ENCODE data around the gene GBP5. TPM values are rescaled to one million over a fixed set of nuclear protein-coding genes. Genes with fewer than 3 reads are reported as not detected.
"Not testable (repeated sequence)": the region's sequence is repeated elsewhere in the genome, so short reads cannot be mapped to it uniquely, and the experiment has no call there.

GBP5 gene
- total RNA-seq, 4 donors from 2014 or later: 0.26 to 1.6 (median 0.83) TPM; not detected in 1

GRCh38 chr1:89286549-89287180 is 14.0 kb upstream of the GBP5 start:
- no peaks in the 10 kb centered on the region for H3K36me3 ChIP-seq
- peak overlapping the region; percentile 5 to 50 for H3K27ac ChIP-seq
- intact Hi-C loops (cut with DNase I; ENCODE audit: low total_unique reads): no loop called here
- no peak for DNase-seq
- no peak overlapping the region for H3K4me3 ChIP-seq
- no peaks in the 10 kb centered on the region for H3K27me3 ChIP-seq
- no peaks in the 10 kb centered on the region for H3K9me3 ChIP-seq
- H3K4me1 ChIP-seq: no peaks in the 10 kb centered on the region
- TF ChIP-seq CTCF (IDR thresholded peaks at IDR 0.05): no peak
- no peak for TF ChIP-seq POLR2A (IDR thresholded peaks at IDR 0.05)

GRCh38 chr1:89285745-89286380 is 13.2 kb upstream of the GBP5 start:
- Histone ChIP-seq H3K27me3 (no peaks in the 10 kb centered on the region), H3K9me3 (no peaks in the 10 kb centered on the region), H3K27ac (peak overlapping the region in 1 of 2 donors; percentile 50), H3K4me1 (no peaks in the 10 kb centered on the region), H3K4me3 (no peak overlapping the region), H3K36me3 (no peaks in the 10 kb centered on the region)
- intact Hi-C loops (cut with DNase I; ENCODE audit: low total_unique reads): no loop called here
- no peak for DNase-seq
- TF ChIP-seq CTCF (IDR thresholded peaks at IDR 0.05): no peak

- DNase-seq; H3K4me1 ChIP-seq; H3K27ac ChIP-seq; intact Hi-C loops (cut with DNase I; ENCODE audit: low total_unique reads); H3K4me3 ChIP-seq; H3K27me3 ChIP-seq; H3K36me3 ChIP-seq; H3K9me3 ChIP-seq: not testable (repeated sequence)
Observed at GRCh38 chr1:89284078-89284763, 11.6 kb upstream of the GBP5 start.

- no peak overlapping the region for H3K4me3 ChIP-seq
- no peak overlapping the region for H3K27ac ChIP-seq
- no peaks in the 10 kb centered on the region for H3K9me3 ChIP-seq
- H3K4me1 ChIP-seq: no peaks in the 10 kb centered on the region
- H3K27me3 ChIP-seq: no peaks in the 10 kb centered on the region
- H3K36me3 ChIP-seq: no peaks in the 10 kb centered on the region
- no peak for TF ChIP-seq CTCF (IDR thresholded peaks at IDR 0.05)
- TF ChIP-seq POLR2A (IDR thresholded peaks at IDR 0.05): no peak
- intact Hi-C loops (cut with DNase I; ENCODE audit: low total_unique reads): no loop called here
- DNase-seq: no peak
Observed at GRCh38 chr1:89280766-89281165, 8.1 kb upstream of the GBP5 start.

GRCh38 chr1:89279011-89279466 is 6.4 kb upstream of the GBP5 start:
- H3K36me3 ChIP-seq: no peaks in the 10 kb centered on the region
- no peak overlapping the region for H3K4me3 ChIP-seq
- TF ChIP-seq POLR2A (IDR thresholded peaks at IDR 0.05) (no peak), CTCF (IDR thresholded peaks at IDR 0.05) (no peak)
- DNase-seq: no peak
- no peak overlapping the region for H3K27ac ChIP-seq
- no peaks in the 10 kb centered on the region for H3K4me1 ChIP-seq
- H3K9me3 ChIP-seq: no peaks in the 10 kb centered on the region
- H3K27me3 ChIP-seq: no peaks in the 10 kb centered on the region
- intact Hi-C loops (cut with DNase I; ENCODE audit: low total_unique reads): no loop called here
